Caco-2 (cell line): ENCODE measurements around the gene URI1. TPM values are rescaled to one million over a fixed set of nuclear protein-coding genes. Genes with fewer than 3 reads are reported as not detected.
"Not testable (repeated sequence)": the region's sequence is repeated elsewhere in the genome, so short reads cannot be mapped to it uniquely, and the experiment has no call there.

ENCODE experiments used
- BruUV-seq: library from RNA; stranded (reverse); fragments of 400-500 nt; replicated peaks from 2 replicates; lab custom pipeline; 2021; lab: Mats Ljungman, UMichigan
- CTCF ChIA-PET: fragments of 300-600 bp; sonication (Branson Sonifier 250); formaldehyde crosslinking; loops from one replicate; lab custom pipeline; 2022; ENCODE audit warnings: antibody characterized with exemption; lab: Charles Lee
- POLR2A ChIA-PET: fragments of 300-600 bp; sonication (Branson Sonifier 250); formaldehyde crosslinking; loops from one replicate; lab custom pipeline; 2022; ENCODE audit warnings: antibody characterized with exemption; lab: Charles Lee
- DNase-seq, 2 experiments: peaks; one replicate each; pipeline versions ENCODE4 v3.0.0 to v3.0.0-alpha.2; 2020 to 2022
- H3K27me3 ChIP-seq: replicated peaks from 2 replicates; pipeline ENCODE4 v1.6.0; 2011; ENCODE audit warnings: low read length; ENCODE audit not compliant: control insufficient read depth, insufficient read depth
- H3K36me3 ChIP-seq: 2 replicates; pipeline ENCODE4 v1.5.1; 2011; ENCODE audit warnings: low read length; ENCODE audit not compliant: control insufficient read depth, insufficient read depth
- H3K4me1 ChIP-seq: fragments of 250-450 bp; sonication (Bioruptor Pico); 2 replicates; pipeline ENCODE4 v1.5.1; 2020; ENCODE audit warnings: mild to moderate bottlenecking
- H3K4me3 ChIP-seq: 2 replicates; pipeline ENCODE4 v1.5.1; 2011; ENCODE audit warnings: low read depth, mild to moderate bottlenecking, control low read depth, low read length
- H3K9me3 ChIP-seq: fragments of 250-450 bp; sonication (Bioruptor Pico); 2 replicates; pipeline ENCODE4 v1.5.1; 2020; ENCODE audit warnings: mild to moderate bottlenecking, moderate library complexity
- H3K27ac Mint-ChIP-seq: one replicate; pipeline ENCODE4 v1.8.0; 2022; ENCODE audit warnings: mixed read lengths; ENCODE audit not compliant: unreplicated experiment
- H3K27me3 Mint-ChIP-seq: one replicate; pipeline ENCODE4 v1.8.0; 2022; ENCODE audit warnings: mixed read lengths; ENCODE audit not compliant: insufficient read depth, unreplicated experiment
- H3K36me3 Mint-ChIP-seq: one replicate; pipeline ENCODE4 v1.8.0; 2022; ENCODE audit warnings: mild to moderate bottlenecking, mixed read lengths; ENCODE audit not compliant: insufficient read depth, unreplicated experiment
- H3K4me1 Mint-ChIP-seq: one replicate; pipeline ENCODE4 v1.8.0; 2022; ENCODE audit warnings: low read depth, mixed read lengths; ENCODE audit not compliant: unreplicated experiment
- H3K4me3 Mint-ChIP-seq: one replicate; pipeline ENCODE4 v1.8.0; 2022; ENCODE audit warnings: mild to moderate bottlenecking, moderate library complexity, mixed read lengths; ENCODE audit not compliant: unreplicated experiment
- H3K9me3 Mint-ChIP-seq: one replicate; pipeline ENCODE4 v1.8.0; 2022; ENCODE audit warnings: mixed read lengths; ENCODE audit not compliant: unreplicated experiment
- CTCF ChIP-seq, 2 experiments: fragments of 200-600 bp in 1 of 2; IDR thresholded peaks; 1 replicate in 1 of 2; 2 replicates in 1 of 2; pipeline versions ENCODE4 v1.5.1 to v1.8.0; 2011 to 2022; ENCODE audit warnings: antibody characterized with exemption in 1 of 2, control low read depth in 1 of 2, inconsistent platforms in 1 of 2, low read depth in 1 of 2, low read length in 1 of 2, mild to moderate bottlenecking in 1 of 2, moderate library complexity in 1 of 2; ENCODE audit not compliant: insufficient read depth in 1 of 2, severe bottlenecking in 1 of 2, unreplicated experiment in 1 of 2
- intact Hi-C: fragments of 100-400 bp; cut with micrococcal nuclease; formaldehyde crosslinking; loops from one replicate; pipeline ENCODE4 v1.10.0; 2022; ENCODE audit not compliant: unreplicated experiment
- total RNA-seq: library from RNA; stranded (reverse); gene quantifications from 2 replicates; pipeline ENCODE4 v1.2.3, GENCODE V29; 2022

URI1 gene
- total RNA-seq, 1 experiment from 2014 or later = 59.5 TPM

- no peaks in the 10 kb centered on the region for H3K9me3 ChIP-seq
- H3K27ac Mint-ChIP-seq = no peak overlapping the region
- no peaks in the 10 kb centered on the region for H3K27me3 ChIP-seq
- H3K36me3 Mint-ChIP-seq = peaks cover 18% of the 10 kb centered on the region
- no peak for DNase-seq
- H3K36me3 ChIP-seq = no peaks in the 10 kb centered on the region
- intact Hi-C loops = no loop called here
- H3K27me3 Mint-ChIP-seq = no peaks in the 10 kb centered on the region
- H3K4me3 ChIP-seq = no peak overlapping the region
- no peak for TF ChIP-seq CTCF (IDR thresholded peaks at IDR 0.05; ENCODE audit: insufficient read depth in 1 of 2, low read depth in 1 of 2, low read length in 1 of 2, severe bottlenecking in 1 of 2, unreplicated experiment in 1 of 2)
- no peak overlapping the region for H3K4me3 Mint-ChIP-seq
- H3K4me1 ChIP-seq = peaks cover 16% of the 10 kb centered on the region
- no TSS peak for BruUV-seq
- ChIA-PET POLR2A (no interaction called here), CTCF (no interaction called here)
- peaks cover 14% of the 10 kb centered on the region for H3K4me1 Mint-ChIP-seq
- H3K9me3 Mint-ChIP-seq = no peaks in the 10 kb centered on the region
Observed at GRCh38 chr19:29946645-29947044, 4.6 kb downstream of the URI1 start.

GRCh38 chr19:29947871-29948270, 5.8 kb downstream of the URI1 start:
- no peaks in the 10 kb centered on the region for H3K27me3 ChIP-seq
- no TSS peak for BruUV-seq
- Mint-ChIP-seq H3K36me3 (peaks cover 18% of the 10 kb centered on the region), H3K4me3 (no peak overlapping the region), H3K4me1 (peaks cover 14% of the 10 kb centered on the region), H3K27me3 (no peaks in the 10 kb centered on the region), H3K9me3 (no peaks in the 10 kb centered on the region), H3K27ac (no peak overlapping the region)
- CTCF ChIA-PET = no interaction called here
- POLR2A ChIA-PET = no interaction called here
- H3K36me3 ChIP-seq = no peaks in the 10 kb centered on the region
- no peak for DNase-seq
- no peak overlapping the region for H3K4me3 ChIP-seq
- peaks cover 16% of the 10 kb centered on the region for H3K4me1 ChIP-seq
- no peak for TF ChIP-seq CTCF (IDR thresholded peaks at IDR 0.05; ENCODE audit: insufficient read depth in 1 of 2, low read depth in 1 of 2, low read length in 1 of 2, severe bottlenecking in 1 of 2, unreplicated experiment in 1 of 2)
- no peaks in the 10 kb centered on the region for H3K9me3 ChIP-seq
- intact Hi-C loops = no loop called here

GRCh38 chr19:29948759-29949470, 6.9 kb downstream of the URI1 start:
- H3K9me3 ChIP-seq, H3K4me3 ChIP-seq, H3K27me3 Mint-ChIP-seq, H3K4me3 Mint-ChIP-seq, H3K36me3 ChIP-seq, H3K9me3 Mint-ChIP-seq, intact Hi-C loops, POLR2A ChIA-PET, BruUV-seq, H3K27me3 ChIP-seq, CTCF ChIA-PET, DNase-seq, H3K27ac Mint-ChIP-seq: not testable (repeated sequence)
- H3K4me1 Mint-ChIP-seq = peaks cover 14% of the 10 kb centered on the region
- peaks cover 12% of the 10 kb centered on the region for H3K4me1 ChIP-seq
- peaks cover 17% of the 10 kb centered on the region for H3K36me3 Mint-ChIP-seq
